GM12878 (cell line): ENCODE measurements around the gene THRA. TPM values are rescaled to one million over a fixed set of nuclear protein-coding genes. Genes with fewer than 3 reads are reported as not detected.

ENCODE experiments used
- ATAC-seq: fragments of 200-7000 bp; cut with Tn5 transposase; 3 replicates; pipeline ENCODE4 v1.9.1; 2020; ENCODE audit warnings: mild to moderate bottlenecking, moderate library complexity
- BruUV-seq: library from RNA; stranded (reverse); fragments of 400-500 nt; replicated peaks from 2 replicates; lab custom pipeline; 2021; lab: Mats Ljungman, UMichigan
- CTCF ChIA-PET: fragments of 300-600 bp; sonication (Branson Sonifier 250); formaldehyde crosslinking; extraction: SDS; loops from one replicate; lab custom pipeline; 2021; ENCODE audit warnings: inconsistent platforms; lab: Yijun Ruan, JAX
- POLR2A ChIA-PET: fragments of 350-600 bp; formaldehyde crosslinking; extraction: SDS; loops from one replicate; lab custom pipeline; 2021; ENCODE audit warnings: inconsistent platforms; lab: Charles Lee
- RAD21 ChIA-PET: fragments of 300-600 bp; sonication (Branson Sonifier 250); formaldehyde crosslinking; loops from one replicate; lab custom pipeline; 2023; ENCODE audit warnings: antibody characterized with exemption; ENCODE audit not compliant: unreplicated experiment; lab: Charles Lee
- SMC1A ChIA-PET: fragments of 300-600 bp; sonication (Branson Sonifier 250); formaldehyde crosslinking; loops from one replicate; lab custom pipeline; 2023; ENCODE audit not compliant: unreplicated experiment, uncharacterized antibody; lab: Charles Lee
- DNase-seq: peaks from one replicate; pipeline ENCODE4 v3.0.0-alpha.2; 2011; ENCODE audit warnings: low read depth, low spot score
- FAIRE-seq: peaks from 3 replicates; lab custom pipeline; 2011; peaks lifted over from hg19 to GRCh38; lab: Jason Lieb, UNC
- H2AFZ ChIP-seq: 2 replicates; pipeline ENCODE4 v1.6.0; 2011; ENCODE audit warnings: low read depth, low read length, control low read depth; ENCODE audit not compliant: control insufficient read depth
- H3K27ac ChIP-seq: 2 replicates; pipeline ENCODE4 v1.5.1; 2011; ENCODE audit warnings: control low read depth; ENCODE audit not compliant: control insufficient read depth, insufficient read depth
- H3K27me3 ChIP-seq, 2 experiments: replicated peaks in 1 of 2; 2 replicates each; pipeline versions ENCODE4 v1.6.0 to v1.6.1; 2011; ENCODE audit warnings: low read length in 1 of 2; ENCODE audit not compliant: control insufficient read depth in 2 of 2, insufficient read depth in 2 of 2
- H3K36me3 ChIP-seq, 2 experiments: 2 replicates each; pipeline ENCODE4 v1.5.1; 2011; ENCODE audit warnings: low read length in 1 of 2; ENCODE audit not compliant: control insufficient read depth in 2 of 2, insufficient read depth in 2 of 2
- H3K4me1 ChIP-seq: 2 replicates; pipeline ENCODE4 v1.6.1; 2011; ENCODE audit warnings: mild to moderate bottlenecking, low read length, moderate library complexity, mixed read lengths; ENCODE audit not compliant: control insufficient read depth, insufficient read depth
- H3K4me2 ChIP-seq: 2 replicates; pipeline ENCODE4 v1.6.0; 2011; ENCODE audit warnings: control low read depth; ENCODE audit not compliant: control insufficient read depth, insufficient read depth
- H3K4me3 ChIP-seq: fragments of 200-600 bp; sonication (generic); 2 replicates; pipeline ENCODE4 v1.5.1; 2016
- H3K79me2 ChIP-seq: 2 replicates; pipeline ENCODE4 v1.6.0; 2011; ENCODE audit warnings: low read length; ENCODE audit not compliant: control insufficient read depth, insufficient read depth
- H3K9ac ChIP-seq: 2 replicates; pipeline ENCODE4 v1.8.0; 2011; ENCODE audit warnings: low read length, control low read depth, mixed read lengths; ENCODE audit not compliant: control insufficient read depth, insufficient read depth
- H3K9me3 ChIP-seq: replicated peaks from 3 replicates; pipeline ENCODE4 v1.5.1; 2011; ENCODE audit warnings: mild to moderate bottlenecking, low read length; ENCODE audit not compliant: control insufficient read depth, insufficient read depth
- H4K20me1 ChIP-seq: 2 replicates; pipeline ENCODE4 v1.6.0; 2011; ENCODE audit not compliant: control insufficient read depth, insufficient read depth
- IKZF2 ChIP-seq, 2 experiments: fragments of 450-650 bp; IDR thresholded peaks; 2 replicates each; pipeline ENCODE4 v1.6.1; 2017; ENCODE audit warnings: mild to moderate bottlenecking in 2 of 2, moderate library complexity in 2 of 2
- IRF5 ChIP-seq: fragments of 450-650 bp; IDR thresholded peaks from 2 replicates; pipeline ENCODE4 v1.6.1; 2017; ENCODE audit warnings: borderline replicate concordance
- JUND ChIP-seq: IDR thresholded peaks from 2 replicates; pipeline ENCODE4 v1.6.1; 2012; ENCODE audit warnings: low read depth, mild to moderate bottlenecking, low read length, improper control_type of control experiment, moderate library complexity
- MEF2A ChIP-seq: IDR thresholded peaks from 2 replicates; pipeline ENCODE4 v1.6.1; 2011; ENCODE audit warnings: low read depth, mild to moderate bottlenecking, low read length, moderate library complexity; ENCODE audit not compliant: insufficient read depth
- RAD51 ChIP-seq: fragments of 450-650 bp; IDR thresholded peaks from 2 replicates; pipeline ENCODE4 v1.6.1; 2016; ENCODE audit warnings: moderate library complexity, mild to moderate bottlenecking, inconsistent platforms
- RB1 ChIP-seq: fragments of 450-650 bp; formaldehyde crosslinking; IDR thresholded peaks from 2 replicates; pipeline ENCODE4 v1.6.1; 2017; ENCODE audit warnings: mild to moderate bottlenecking, borderline replicate concordance
- RCOR1 ChIP-seq: conservative IDR thresholded peaks from 2 replicates; pipeline ENCODE4 v1.6.1; 2012; ENCODE audit warnings: low read depth, low read length, improper control_type of control experiment
- SPI1 ChIP-seq: IDR thresholded peaks from 2 replicates; pipeline ENCODE4 v1.6.1; 2011; ENCODE audit warnings: low read depth, mild to moderate bottlenecking, low read length, moderate library complexity, borderline replicate concordance; ENCODE audit not compliant: insufficient read depth
- TCF12 ChIP-seq: IDR thresholded peaks from 2 replicates; pipeline ENCODE4 v1.6.1; 2011; ENCODE audit warnings: low read depth, mild to moderate bottlenecking, low read length
- ZNF24 ChIP-seq: fragments of 450-650 bp; IDR thresholded peaks from 2 replicates; pipeline ENCODE4 v1.6.1; 2017; ENCODE audit warnings: antibody characterized with exemption, mild to moderate bottlenecking
- WGBS: methylation state at CpG from one replicate; pipeline ENCODE4 v1.1.6; 2016; ENCODE audit warnings: low lambda C conversion rate; ENCODE audit not compliant: insufficient replicate concordance, insufficient coverage; ENCODE audit errors: missing lambda C conversion rate; 5-methylcytosine and 5-hydroxymethylcytosine counted together
- in situ Hi-C: fragments of 300-500 bp; cut with MboI; formaldehyde crosslinking; loops from 9 replicates; pipeline ENCODE4 v1.14.3; 2018; ENCODE audit warnings: mixed read lengths
- intact Hi-C: fragments of 100-400 bp; cut with micrococcal nuclease; formaldehyde crosslinking; loops from one replicate; pipeline ENCODE4 v1.14.2; 2022; ENCODE audit not compliant: unreplicated experiment
- polyA plus RNA-seq, 11 experiments: library from polyadenylated mRNA; depleted of rRNA in 4 of 11; unstranded in 6 of 11; stranded (reverse) in 5 of 11; fragments of >200 nt; fragmentation: Nextera tagmentation in 4 of 11; fragmentation: Illumina TruSeq in 1 of 11; extraction: Ambion mirVana in 4 of 11; extraction: Trizol in 1 of 11; gene quantifications; 1 replicate in 1 of 11; 2 replicates in 10 of 11; pipeline versions ENCODE4 v1.2.1 to v1.2.3, GENCODE V29; 2011 to 2016; ENCODE audit warnings: inconsistent platforms in 2 of 11, missing spikeins in 2 of 11, low read depth in 1 of 11
- total RNA-seq, 4 experiments: library from RNA; depleted of rRNA in 3 of 4; stranded (reverse); fragments of >200 nt in 3 of 4; fragmentation: Illumina TruSeq in 1 of 4; extraction: Trizol in 1 of 4; gene quantifications; 2 replicates each; pipeline versions ENCODE4 v1.2.1 to v1.2.3, GENCODE V29; 2013 to 2021
- TF ChIP-seq, protein P1 (sequence below): fragments of 450-650 bp; IDR thresholded peaks from 2 replicates; pipeline ENCODE4 v1.6.1; 2017; ENCODE audit warnings: mild to moderate bottlenecking, moderate library complexity
- TF ChIP-seq, protein P2 (sequence below): IDR thresholded peaks from 2 replicates; pipeline ENCODE4 v1.6.1; 2011; ENCODE audit warnings: low read depth, mild to moderate bottlenecking, low read length, moderate library complexity, borderline replicate concordance; ENCODE audit errors: extremely low read depth

The THRA gene
- total and polyA plus RNA-seq, 10 of the 15 experiments (the other 5 are each of a cell fraction or from before 2014, with no cell fraction given), result 0.03 to 2.0 (median 0.64) TPM

- H3K79me2 ChIP-seq, result no peaks in the 10 kb centered on the region
- CTCF ChIA-PET, result interaction anchor here (0.5 to 5.9 kb wide), 21 partner anchors 8 to 276 kb away, joined by 3 to 58 read pairs (median 4); partner anchors contain the start of gene PSMD3
- 0 out of 2 replicates have a peak within 1 kb of the TSS, but pooled peaks have one; percentile 10 for H3K4me2 ChIP-seq
- peaks cover 8% of the 10 kb centered on the region for H3K4me1 ChIP-seq
- H3K9ac ChIP-seq, result no peak within 1 kb of the TSS; the same call in 1 of the 2 replicates
- no peak for FAIRE-seq
- H3K27ac ChIP-seq, result no peak within 1 kb of the TSS
- RAD21 ChIA-PET, result interaction anchor here (0.7 to 5.4 kb wide), 8 partner anchors 59 to 153 kb away, joined by 3 to 52 read pairs (median 4); partner anchors contain the start of gene NR1D1
- no peak for DNase-seq
- H3K36me3 ChIP-seq, result peaks cover 4 to 6% of the 10 kb centered on the region in 2 experiments; a peak in 2 of 4 replicates
- no peaks in the 10 kb centered on the region for H3K9me3 ChIP-seq
- no TSS peak for BruUV-seq
- H4K20me1 ChIP-seq, result no peaks in the 10 kb centered on the region
- in situ Hi-C loops, result loop anchor here (25.0 kb wide), 1 partner anchor 272 kb away; the partner anchor contains the start of gene CDC6
- TF ChIP-seq ZNF24 (no peak), RCOR1 (no peak), RB1 (no peak), SPI1 (no peak), IRF5 (no peak), JUND (no peak), IKZF2 (IDR thresholded peaks at IDR 0.05) (no peak), TCF12 (no peak), RAD51 (no peak), MEF2A (no peak)
- TF ChIP-seq, protein P1, sequence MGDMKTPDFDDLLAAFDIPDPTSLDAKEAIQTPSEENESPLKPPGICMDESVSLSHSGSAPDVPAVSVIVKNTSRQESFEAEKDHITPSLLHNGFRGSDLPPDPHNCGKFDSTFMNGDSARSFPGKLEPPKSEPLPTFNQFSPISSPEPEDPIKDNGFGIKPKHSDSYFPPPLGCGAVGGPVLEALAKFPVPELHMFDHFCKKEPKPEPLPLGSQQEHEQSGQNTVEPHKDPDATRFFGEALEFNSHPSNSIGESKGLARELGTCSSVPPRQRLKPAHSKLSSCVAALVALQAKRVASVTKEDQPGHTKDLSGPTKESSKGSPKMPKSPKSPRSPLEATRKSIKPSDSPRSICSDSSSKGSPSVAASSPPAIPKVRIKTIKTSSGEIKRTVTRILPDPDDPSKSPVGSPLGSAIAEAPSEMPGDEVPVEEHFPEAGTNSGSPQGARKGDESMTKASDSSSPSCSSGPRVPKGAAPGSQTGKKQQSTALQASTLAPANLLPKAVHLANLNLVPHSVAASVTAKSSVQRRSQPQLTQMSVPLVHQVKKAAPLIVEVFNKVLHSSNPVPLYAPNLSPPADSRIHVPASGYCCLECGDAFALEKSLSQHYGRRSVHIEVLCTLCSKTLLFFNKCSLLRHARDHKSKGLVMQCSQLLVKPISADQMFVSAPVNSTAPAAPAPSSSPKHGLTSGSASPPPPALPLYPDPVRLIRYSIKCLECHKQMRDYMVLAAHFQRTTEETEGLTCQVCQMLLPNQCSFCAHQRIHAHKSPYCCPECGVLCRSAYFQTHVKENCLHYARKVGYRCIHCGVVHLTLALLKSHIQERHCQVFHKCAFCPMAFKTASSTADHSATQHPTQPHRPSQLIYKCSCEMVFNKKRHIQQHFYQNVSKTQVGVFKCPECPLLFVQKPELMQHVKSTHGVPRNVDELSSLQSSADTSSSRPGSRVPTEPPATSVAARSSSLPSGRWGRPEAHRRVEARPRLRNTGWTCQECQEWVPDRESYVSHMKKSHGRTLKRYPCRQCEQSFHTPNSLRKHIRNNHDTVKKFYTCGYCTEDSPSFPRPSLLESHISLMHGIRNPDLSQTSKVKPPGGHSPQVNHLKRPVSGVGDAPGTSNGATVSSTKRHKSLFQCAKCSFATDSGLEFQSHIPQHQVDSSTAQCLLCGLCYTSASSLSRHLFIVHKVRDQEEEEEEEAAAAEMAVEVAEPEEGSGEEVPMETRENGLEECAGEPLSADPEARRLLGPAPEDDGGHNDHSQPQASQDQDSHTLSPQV, result no peak
- TF ChIP-seq, protein P2, sequence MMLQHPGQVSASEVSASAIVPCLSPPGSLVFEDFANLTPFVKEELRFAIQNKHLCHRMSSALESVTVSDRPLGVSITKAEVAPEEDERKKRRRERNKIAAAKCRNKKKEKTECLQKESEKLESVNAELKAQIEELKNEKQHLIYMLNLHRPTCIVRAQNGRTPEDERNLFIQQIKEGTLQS, result no peak
- POLR2A ChIA-PET, result interaction anchor here (1.2 to 1.8 kb wide), 3 partner anchors 12 to 97 kb away, joined by 3 to 4 read pairs (median 4); no protein-coding TSS in a partner anchor
- no peak within 1 kb of the TSS for H3K4me3 ChIP-seq
- 51% methylated on average over 20 of the region's 20 CpGs for WGBS
- intact Hi-C loops, result no loop called here
- H3K27me3 ChIP-seq, result no peaks in the 10 kb centered on the region
- ATAC-seq, result 0 out of 3 replicates have a peak, but pooled peaks have one; percentile 16
- SMC1A ChIA-PET, result interaction anchor here (0.6 to 5.1 kb wide), 8 partner anchors 12 to 279 kb away, joined by 3 to 50 read pairs (median 4); no protein-coding TSS in a partner anchor
- no peak within 1 kb of the TSS for H2AFZ ChIP-seq
These were observed 47.5 kb upstream of the THRA start, which contains the start of gene CSF3 for GRCh38 chr17:40015005-40015997. TSS of gene CSF3 (plus strand) at chr17:40015440. CDS start at chr17:40015475, 35 bp downstream.
